Measurements from ENCODE around the gene ROR2. TPM values are rescaled to one million over a fixed set of nuclear protein-coding genes. Genes with fewer than 3 reads are reported as not detected.
A peak's percentile ranks its signal among the peaks of the same experiment; 100 is the strongest.

The ROR2 gene
- polyA plus RNA-seq, 3 donors, result 14.1 to 17.3 (median 14.2) TPM

- DNase-seq (ENCODE audit: low read depth in 3 of 3, low spot score in 2 of 3), result no peak
These were observed 559 bp downstream of the ROR2 start for GRCh38 chr9:91949392-91949945.

DNA sequence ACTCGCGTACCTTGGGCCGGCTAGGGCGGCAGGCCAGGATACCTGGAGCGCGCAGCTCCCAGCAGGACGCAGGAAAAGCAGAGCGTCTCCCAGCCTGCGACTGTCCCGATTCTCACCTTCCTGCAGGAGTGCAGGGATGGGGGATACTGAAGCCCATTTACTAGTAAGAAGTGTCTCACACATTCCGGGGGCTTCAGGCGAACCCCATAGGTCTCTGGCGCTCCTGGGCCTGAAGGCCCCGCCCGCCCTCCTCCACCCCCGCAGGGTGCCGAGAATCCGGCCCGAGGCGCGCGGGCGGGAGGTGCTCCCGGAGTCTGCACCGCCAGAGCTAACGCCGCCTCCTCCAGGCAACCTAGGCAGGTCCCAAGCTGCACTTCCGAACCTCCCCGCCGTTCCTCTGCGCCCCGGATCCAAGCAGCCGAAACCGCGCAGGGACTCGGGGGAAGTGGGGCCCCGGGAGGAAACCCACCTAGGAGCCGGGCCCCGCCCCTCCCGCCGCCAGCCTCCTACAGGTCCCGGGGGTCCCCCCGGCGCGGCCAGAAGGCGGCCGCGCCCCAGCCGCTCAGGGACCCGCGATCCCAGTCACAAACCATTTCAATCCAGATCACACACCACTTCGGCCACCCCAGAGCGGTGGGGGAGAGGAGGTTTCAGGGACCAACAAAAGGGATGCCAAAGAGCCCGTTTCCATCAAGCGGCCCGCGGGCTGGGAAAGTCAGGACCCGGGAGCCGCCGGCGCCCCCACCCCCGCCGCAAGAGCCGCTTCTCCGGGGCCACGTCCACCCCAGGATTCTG lies 1.2 kb downstream of the ROR2 start:
- no peak for DNase-seq (ENCODE audit: low read depth in 3 of 3, low spot score in 2 of 3)

DNA sequence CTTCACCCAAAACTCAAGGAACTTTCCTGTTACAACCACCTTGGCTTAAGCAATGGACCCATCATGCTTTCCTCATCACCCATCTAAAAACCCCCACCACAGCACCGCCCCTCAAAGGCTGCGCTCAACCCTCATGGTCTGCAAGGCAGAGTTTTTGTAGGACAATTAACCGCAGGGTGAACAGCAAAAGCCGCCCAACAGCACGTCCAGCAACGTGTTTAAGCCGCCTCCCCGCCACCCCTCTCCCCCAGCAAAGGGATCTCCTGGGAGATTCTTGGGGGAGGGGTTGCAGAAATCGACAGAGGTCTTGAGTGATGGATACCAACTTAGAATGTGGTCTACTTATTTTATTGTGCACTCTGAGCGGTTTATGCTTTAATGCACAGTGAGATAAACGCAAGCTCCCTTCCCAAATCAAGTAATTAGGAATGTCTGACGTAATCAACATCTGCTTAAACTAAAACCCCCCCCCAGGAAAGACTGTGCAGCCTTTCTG lies 1.9 kb downstream of the ROR2 start:
- DNase-seq (ENCODE audit: low read depth in 3 of 3, low spot score in 2 of 3), result no peak

DNA sequence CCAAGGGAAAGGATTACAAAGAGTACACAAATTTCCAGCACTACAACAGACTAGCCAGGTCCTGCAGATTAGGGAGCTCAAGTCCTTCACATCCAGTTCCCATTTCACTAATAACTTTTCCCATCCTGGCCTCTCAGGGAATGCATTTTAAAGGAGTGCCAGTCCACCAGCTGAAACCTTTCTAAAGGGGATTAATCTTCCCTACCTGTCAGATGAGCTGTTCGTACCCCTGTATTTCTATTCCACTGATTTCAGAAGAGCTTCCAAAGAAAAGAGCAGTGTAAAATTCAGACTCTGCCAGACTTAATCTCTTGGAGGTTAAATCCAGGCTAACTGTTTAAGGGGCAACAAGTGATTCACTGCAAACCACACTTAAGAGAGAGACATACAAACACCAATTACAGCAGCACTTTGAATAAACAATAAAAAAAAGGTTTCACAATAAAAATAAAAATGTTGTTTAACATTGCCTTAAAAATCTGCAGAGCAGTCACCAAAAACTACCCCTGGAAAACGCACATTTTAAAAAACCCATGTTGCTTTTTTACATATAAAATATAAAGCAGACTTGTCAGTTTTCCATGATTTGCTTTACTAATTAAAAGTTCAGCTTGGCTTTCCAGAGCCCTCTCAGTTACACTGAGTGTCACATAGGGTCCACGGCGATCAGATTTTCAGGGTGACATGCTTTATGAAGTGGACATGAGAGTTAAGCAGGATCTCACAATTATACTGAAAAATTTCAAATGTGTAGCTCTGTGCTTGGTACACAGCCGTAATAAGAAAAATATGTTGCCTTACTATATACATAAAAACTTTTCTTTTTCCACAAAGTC lies 3.2 kb downstream of the ROR2 start:
- no peak for DNase-seq (ENCODE audit: low read depth in 3 of 3, low spot score in 2 of 3)

- DNase-seq (ENCODE audit: low read depth in 3 of 3, low spot score in 2 of 3), result no peak
These were observed 3.8 kb downstream of the ROR2 start for GRCh38 chr9:91946196-91946595.

GRCh38 chr9:91945277-91946085 lies 4.5 kb downstream of the ROR2 start:
- DNase-seq (ENCODE audit: low read depth in 3 of 3, low spot score in 2 of 3), result peak in 1 of 3 donors; percentile 61

- DNase-seq (ENCODE audit: low read depth in 3 of 3, low spot score in 2 of 3), result no peak
These were observed 5.3 kb downstream of the ROR2 start for GRCh38 chr9:91944711-91945110.

DNA sequence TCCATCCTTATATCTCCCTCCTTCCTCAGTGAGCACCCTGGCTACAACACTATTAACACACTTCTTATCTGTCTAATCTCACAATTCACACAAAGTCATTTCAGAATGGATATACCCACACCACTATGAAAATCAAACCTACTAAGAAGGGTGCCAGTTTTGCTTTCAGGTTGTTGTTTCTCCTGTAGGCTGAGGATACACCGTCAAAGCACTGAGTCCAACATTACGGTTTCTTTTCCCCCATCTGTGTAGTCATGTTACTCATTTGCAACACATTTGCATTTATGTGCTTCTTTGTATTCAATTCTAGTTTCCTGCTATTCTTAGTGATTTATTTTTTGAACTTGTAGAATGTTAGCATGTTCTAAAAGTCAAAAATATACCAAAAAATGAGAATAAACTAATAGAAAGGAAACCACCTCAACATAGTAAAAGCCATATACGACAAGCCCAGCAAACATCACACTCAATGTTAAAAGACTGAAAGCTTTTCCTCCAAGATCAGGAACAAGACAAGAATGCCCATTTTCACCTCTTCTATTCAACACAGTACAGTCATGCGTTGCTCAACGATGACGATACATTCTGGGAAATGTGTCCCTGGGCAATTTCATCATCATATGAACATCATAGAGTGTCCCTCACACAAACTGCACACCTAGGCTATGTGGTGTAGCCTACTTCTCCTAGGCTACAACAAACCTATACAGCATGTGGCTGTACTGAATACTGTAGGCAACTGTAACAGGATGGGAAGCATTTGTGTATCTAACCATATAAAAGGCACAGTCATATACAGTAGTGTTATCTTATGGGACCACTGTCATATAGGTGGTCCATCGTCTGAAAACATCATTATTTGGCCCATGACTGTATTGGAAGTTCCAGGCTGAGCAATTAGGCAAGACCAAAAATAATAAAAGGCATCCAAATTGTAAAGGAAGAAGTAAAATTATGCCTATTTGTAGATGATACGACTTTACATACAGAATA lies 6.3 kb downstream of the ROR2 start:
- no peak for DNase-seq (ENCODE audit: low read depth in 3 of 3, low spot score in 2 of 3)

GRCh38 chr9:91942201-91942600 lies 7.8 kb downstream of the ROR2 start:
- no peak for DNase-seq (ENCODE audit: low read depth in 3 of 3, low spot score in 2 of 3)

- DNase-seq (ENCODE audit: low read depth in 3 of 3, low spot score in 2 of 3), result no peak
These were observed 10.1 kb downstream of the ROR2 start for GRCh38 chr9:91939978-91940377.

DNA sequence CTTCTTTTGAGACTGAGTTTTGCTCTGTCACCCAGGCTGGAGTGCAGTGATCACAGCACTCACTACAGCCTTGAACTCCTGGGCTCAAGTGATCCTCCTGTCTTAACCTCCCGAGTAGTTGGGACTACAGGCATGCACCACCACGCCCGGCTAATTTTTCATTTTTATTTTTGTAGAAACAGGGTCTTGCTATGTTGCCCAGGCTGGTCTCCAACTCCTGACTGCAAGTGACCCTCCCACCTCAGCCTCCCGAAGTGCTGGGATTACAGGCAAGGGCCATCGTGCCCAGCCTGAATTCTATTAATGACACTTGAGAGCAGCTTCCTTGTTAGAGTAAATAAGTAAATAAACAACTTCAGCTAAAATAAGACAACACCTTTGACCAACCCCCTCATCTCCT lies 12.3 kb downstream of the ROR2 start:
- no peak for DNase-seq (ENCODE audit: low read depth in 3 of 3, low spot score in 2 of 3)

GRCh38 chr9:91937056-91937455 lies 13.0 kb downstream of the ROR2 start:
- no peak for DNase-seq (ENCODE audit: low read depth in 3 of 3, low spot score in 2 of 3)

- DNase-seq (ENCODE audit: low read depth in 3 of 3, low spot score in 2 of 3), result no peak
These were observed 14.1 kb downstream of the ROR2 start for GRCh38 chr9:91935805-91936514.

- no peak for DNase-seq (ENCODE audit: low read depth in 3 of 3, low spot score in 2 of 3)
These were observed 14.8 kb downstream of the ROR2 start for GRCh38 chr9:91935066-91935749.

- no peak for DNase-seq (ENCODE audit: low read depth in 3 of 3, low spot score in 2 of 3)
These were observed 15.4 kb downstream of the ROR2 start for GRCh38 chr9:91934654-91935053.

GRCh38 chr9:91933556-91934352 lies 16.3 kb downstream of the ROR2 start:
- no peak for DNase-seq (ENCODE audit: low read depth in 3 of 3, low spot score in 2 of 3)

DNA sequence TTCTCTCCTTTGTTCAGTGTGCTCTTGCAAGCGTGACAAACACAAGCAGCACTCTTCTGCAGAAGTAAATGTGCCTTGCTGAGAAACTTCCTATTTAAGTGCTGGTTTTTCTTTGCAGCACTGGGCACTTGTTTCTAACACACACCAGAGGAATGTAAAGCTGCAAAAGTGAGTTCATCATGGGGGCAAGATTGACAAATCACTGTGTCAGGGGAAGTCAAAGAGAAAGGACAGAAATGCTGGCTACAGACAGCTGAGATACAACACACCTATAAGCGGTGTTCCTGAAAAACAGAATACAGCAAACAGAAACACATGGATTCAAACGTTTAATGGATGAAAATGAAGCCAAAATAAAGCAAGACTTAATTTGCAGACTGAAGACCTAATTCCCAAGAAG lies 19.6 kb downstream of the ROR2 start:
- no peak for DNase-seq (ENCODE audit: low read depth in 3 of 3, low spot score in 2 of 3)

Data from right renal cortex interstitium (tissue), 3 donors.